PC-9 (cell line): ENCODE measurements around the gene PTCD2.

Experiments
- EZH2 ChIP-seq: fragments of 200-600 bp; sonication (generic); IDR thresholded peaks from 2 replicates; pipeline ENCODE4 v1.8.0; 2017; ENCODE audit warnings: antibody characterized with exemption, low read depth
- TF ChIP-seq, protein P1 (sequence below): fragments of 200-600 bp; sonication (generic); conservative IDR thresholded peaks from 2 replicates; pipeline ENCODE4 v1.6.1; 2017; ENCODE audit warnings: mixed run types, antibody characterized with exemption, mild to moderate bottlenecking, moderate library complexity

DNA sequence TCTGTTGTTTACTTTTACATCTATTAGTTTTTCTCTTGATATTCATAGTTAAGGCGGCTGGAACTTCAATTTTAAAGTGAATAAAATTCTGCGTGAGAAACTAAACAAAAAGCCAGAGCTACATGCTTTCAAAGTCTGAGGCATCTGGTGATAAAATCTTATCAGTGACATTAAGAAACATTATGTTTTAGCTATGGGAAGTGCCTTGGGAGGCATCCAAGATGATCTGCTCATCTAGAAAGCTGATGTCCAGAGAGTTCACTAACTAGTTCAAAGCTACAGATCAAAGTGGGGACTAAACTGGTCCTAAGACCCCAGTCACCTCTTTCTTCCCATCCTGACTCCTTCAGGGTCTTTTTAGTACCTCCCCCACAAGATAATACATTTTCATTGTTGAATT, 37.3 kb upstream of the PTCD2 start:
- TF ChIP-seq, protein P1, sequence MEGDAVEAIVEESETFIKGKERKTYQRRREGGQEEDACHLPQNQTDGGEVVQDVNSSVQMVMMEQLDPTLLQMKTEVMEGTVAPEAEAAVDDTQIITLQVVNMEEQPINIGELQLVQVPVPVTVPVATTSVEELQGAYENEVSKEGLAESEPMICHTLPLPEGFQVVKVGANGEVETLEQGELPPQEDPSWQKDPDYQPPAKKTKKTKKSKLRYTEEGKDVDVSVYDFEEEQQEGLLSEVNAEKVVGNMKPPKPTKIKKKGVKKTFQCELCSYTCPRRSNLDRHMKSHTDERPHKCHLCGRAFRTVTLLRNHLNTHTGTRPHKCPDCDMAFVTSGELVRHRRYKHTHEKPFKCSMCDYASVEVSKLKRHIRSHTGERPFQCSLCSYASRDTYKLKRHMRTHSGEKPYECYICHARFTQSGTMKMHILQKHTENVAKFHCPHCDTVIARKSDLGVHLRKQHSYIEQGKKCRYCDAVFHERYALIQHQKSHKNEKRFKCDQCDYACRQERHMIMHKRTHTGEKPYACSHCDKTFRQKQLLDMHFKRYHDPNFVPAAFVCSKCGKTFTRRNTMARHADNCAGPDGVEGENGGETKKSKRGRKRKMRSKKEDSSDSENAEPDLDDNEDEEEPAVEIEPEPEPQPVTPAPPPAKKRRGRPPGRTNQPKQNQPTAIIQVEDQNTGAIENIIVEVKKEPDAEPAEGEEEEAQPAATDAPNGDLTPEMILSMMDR = no peak
- no peak for TF ChIP-seq EZH2
